HL-60 (cell line): ENCODE measurements around the gene ACTRT2.

ENCODE experiments used
- DNase-seq, 2 experiments: peaks; one replicate each; pipeline ENCODE4 v3.0.0-alpha.2; 2010 to 2020; ENCODE audit warnings: low read depth in 1 of 2, low spot score in 1 of 2
- H3K27ac ChIP-seq: fragments of 250-450 bp; sonication (Bioruptor Pico); replicated peaks from 2 replicates; pipeline ENCODE4 v1.5.1; 2020; ENCODE audit warnings: mild to moderate bottlenecking, moderate library complexity
- H3K27me3 ChIP-seq: fragments of 250-450 bp; sonication (Bioruptor Pico); 2 replicates; pipeline ENCODE4 v1.5.1; 2021; ENCODE audit warnings: mild to moderate bottlenecking, moderate library complexity; ENCODE audit not compliant: insufficient read depth, poor library complexity, severe bottlenecking
- H3K4me3 ChIP-seq: replicated peaks from 2 replicates; pipeline ENCODE4 v1.5.1; 2011; ENCODE audit warnings: mild to moderate bottlenecking, control low read depth, low read length; ENCODE audit not compliant: insufficient read depth
- CTCF ChIP-seq: IDR thresholded peaks from one replicate; pipeline ENCODE4 v1.5.1; 2011; ENCODE audit warnings: low read length, control low read depth, inconsistent platforms; ENCODE audit not compliant: insufficient read depth
- GABPA ChIP-seq: IDR thresholded peaks from 2 replicates; pipeline ENCODE4 v1.6.1; 2012; ENCODE audit warnings: low read depth
- POLR2AphosphoS5 ChIP-seq: IDR thresholded peaks from 2 replicates; pipeline ENCODE4 v1.6.1; 2012; ENCODE audit warnings: low read depth
- REST ChIP-seq: IDR thresholded peaks from 2 replicates; pipeline ENCODE4 v1.6.1; 2012; ENCODE audit warnings: low read depth; ENCODE audit not compliant: insufficient replicate concordance
- SPI1 ChIP-seq: IDR thresholded peaks from 2 replicates; pipeline ENCODE4 v1.6.1; 2012; ENCODE audit warnings: low read depth, mild to moderate bottlenecking, borderline replicate concordance

ACTRT2 gene

GRCh38 chr1:3067671-3068563 is 46.6 kb downstream of the ACTRT2 start:
- no peak overlapping the region for H3K27ac ChIP-seq
- DNase-seq: no peak
- H3K4me3 ChIP-seq: no peak overlapping the region
- TF ChIP-seq POLR2AphosphoS5 (no peak), CTCF (no peak), GABPA (no peak), REST (no peak), SPI1 (no peak)
- H3K27me3 ChIP-seq: peaks cover 46% of the 10 kb centered on the region

GRCh38 chr1:3068564-3069431 is 47.5 kb downstream of the ACTRT2 start, which contains the start of gene PRDM16:
Gene PRDM16 (plus strand): TSS chr1:3069203. CDS start chr1:3069260, 57 bp downstream.
- DNase-seq: peak in 1 of 2 experiments; percentile 9
- peaks cover 53% of the 10 kb centered on the region for H3K27me3 ChIP-seq
- no peak for TF ChIP-seq REST
- TF ChIP-seq GABPA: no peak
- TF ChIP-seq CTCF: no peak
- TF ChIP-seq SPI1: no peak
- TF ChIP-seq POLR2AphosphoS5: no peak
- no peak within 1 kb of the TSS for H3K27ac ChIP-seq
- no peak within 1 kb of the TSS for H3K4me3 ChIP-seq

GRCh38 chr1:3069491-3070308 is 48.4 kb downstream of the ACTRT2 start:
- no peak overlapping the region for H3K4me3 ChIP-seq

More at GRCh38 chr1:3069491-3070308, 48.4 kb downstream of the ACTRT2 start:
- no peak for DNase-seq
- TF ChIP-seq SPI1 (no peak), REST (no peak), CTCF (no peak), GABPA (no peak), POLR2AphosphoS5 (no peak)
- Histone ChIP-seq H3K27ac (no peak overlapping the region), H3K27me3 (peaks cover 62% of the 10 kb centered on the region)
